GM12874 (cell line): ENCODE data around the gene AFF3.

ENCODE experiments used
- CTCF ChIP-seq: IDR thresholded peaks from 2 replicates; pipeline ENCODE4 v1.5.1; 2011; ENCODE audit warnings: low read depth, mild to moderate bottlenecking, control low read depth, low read length, moderate library complexity; ENCODE audit not compliant: insufficient read depth

Gene AFF3

GRCh38 chr2:100072503-100072902, 69.9 kb downstream of the AFF3 start:
- TF ChIP-seq CTCF: no peak

- no peak for TF ChIP-seq CTCF
Measured at GRCh38 chr2:100071335-100072043, 70.9 kb downstream of the AFF3 start.

- TF ChIP-seq CTCF: no peak
Measured at GRCh38 chr2:100070078-100070477, 72.3 kb downstream of the AFF3 start.

- TF ChIP-seq CTCF: no peak
Measured at GRCh38 chr2:100068395-100068794, 74.0 kb downstream of the AFF3 start.

- TF ChIP-seq CTCF: no peak
Measured at GRCh38 chr2:100067784-100068183, 74.6 kb downstream of the AFF3 start.

- no peak for TF ChIP-seq CTCF
Measured at GRCh38 chr2:100066856-100067255, 75.5 kb downstream of the AFF3 start.

- TF ChIP-seq CTCF: no peak
Measured at GRCh38 chr2:100066246-100066645, 76.1 kb downstream of the AFF3 start.
